ENCODE results near the gene RAB7B. TPM values are rescaled to one million over a fixed set of nuclear protein-coding genes. Genes with fewer than 3 reads are reported as not detected.
A peak's percentile ranks its signal among the peaks of the same experiment; 100 is the strongest.

The RAB7B gene
- total RNA-seq, 4 donors from 2014 or later, result 6.0 to 37.2 (median 24.0) TPM

- WGBS, 2 donors, result 87 to 90% methylated on average over 7 of the region's 7 CpGs
- no peak for TF ChIP-seq CTCF (IDR thresholded peaks at IDR 0.05)
- no peak for TF ChIP-seq POLR2A (IDR thresholded peaks at IDR 0.05)
- H3K4me3 ChIP-seq (ENCODE audit: low read depth, poor library complexity, severe bottlenecking), result no peak overlapping the region
- intact Hi-C loops (cut with DNase I; ENCODE audit: low total_unique reads), result no loop called here
- DNase-seq (ENCODE audit: low spot score in 2 of 2), result no peak
These were observed 66.2 kb downstream of the RAB7B start for GRCh38 chr1:205936846-205937586.

- WGBS, 2 donors, result 31 to 52% methylated on average over 6 of the region's 6 CpGs
- TF ChIP-seq POLR2A (IDR thresholded peaks at IDR 0.05) (no peak), CTCF (IDR thresholded peaks at IDR 0.05) (no peak)
- no peak overlapping the region for H3K4me3 ChIP-seq (ENCODE audit: low read depth, poor library complexity, severe bottlenecking)
- DNase-seq (ENCODE audit: low spot score in 2 of 2), result no peak
- intact Hi-C loops (cut with DNase I; ENCODE audit: low total_unique reads), result no loop called here
These were observed 66.9 kb downstream of the RAB7B start for GRCh38 chr1:205936311-205936710.

DNA sequence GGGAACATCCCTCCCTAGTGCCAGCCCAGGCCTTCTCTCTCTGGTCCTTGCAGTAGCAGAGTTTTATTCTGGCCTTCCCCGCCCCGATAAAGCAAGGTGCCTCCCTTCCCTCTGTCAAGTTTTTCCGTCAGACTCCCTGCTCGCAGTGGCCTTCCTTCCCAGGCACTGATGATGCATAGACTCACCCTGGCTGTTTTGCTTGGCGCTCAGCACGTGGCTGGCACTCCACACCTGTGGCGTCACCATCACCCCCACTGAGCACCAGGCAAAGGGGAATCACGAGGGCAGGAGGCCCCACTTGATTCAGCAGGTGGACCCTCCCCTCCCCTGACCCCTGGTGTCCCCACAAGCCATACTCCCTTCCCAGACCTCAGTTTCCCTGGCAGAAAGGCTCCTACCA lies 67.3 kb downstream of the RAB7B start:
- DNase-seq (ENCODE audit: low spot score in 2 of 2), result no peak
- intact Hi-C loops (cut with DNase I; ENCODE audit: low total_unique reads), result no loop called here
- 56 to 78% methylated on average over 8 of the region's 8 CpGs for WGBS, 2 donors
- H3K4me3 ChIP-seq (ENCODE audit: low read depth, poor library complexity, severe bottlenecking), result no peak overlapping the region
- TF ChIP-seq POLR2A (IDR thresholded peaks at IDR 0.05) (no peak), CTCF (IDR thresholded peaks at IDR 0.05) (no peak)

- 66 to 77% methylated on average over 6 to 7 of the region's 7 CpGs for WGBS, 2 donors
- intact Hi-C loops (cut with DNase I; ENCODE audit: low total_unique reads), result no loop called here
- H3K4me3 ChIP-seq (ENCODE audit: low read depth, poor library complexity, severe bottlenecking), result no peak overlapping the region
These were observed 68.4 kb downstream of the RAB7B start for GRCh38 chr1:205934788-205935187.

GRCh38 chr1:205933671-205934618 lies 69.2 kb downstream of the RAB7B start:
- WGBS, 2 donors, result 52 to 53% methylated on average over 7 of the region's 7 CpGs
- no peak for DNase-seq (ENCODE audit: low spot score in 2 of 2)
- intact Hi-C loops (cut with DNase I; ENCODE audit: low total_unique reads), result no loop called here
- H3K4me3 ChIP-seq (ENCODE audit: low read depth, poor library complexity, severe bottlenecking), result no peak overlapping the region
- no peak for TF ChIP-seq CTCF (IDR thresholded peaks at IDR 0.05)
- TF ChIP-seq POLR2A (IDR thresholded peaks at IDR 0.05), result no peak

More at GRCh38 chr1:205934788-205935187, 68.4 kb downstream of the RAB7B start:
- TF ChIP-seq POLR2A (IDR thresholded peaks at IDR 0.05), result no peak
- no peak for TF ChIP-seq CTCF (IDR thresholded peaks at IDR 0.05)
- peak in 1 of 2 donors; percentile 41 for DNase-seq (ENCODE audit: low spot score in 2 of 2)

Data from lower leg skin (tissue), 4 donors.